H9 (cell line): ENCODE data around the gene ACP6. TPM values are rescaled to one million over a fixed set of nuclear protein-coding genes. Genes with fewer than 3 reads are reported as not detected.

ENCODE experiments used
- DNase-seq: peaks from one replicate; pipeline ENCODE4 v3.0.0-alpha.2; 2017
- H2AFZ ChIP-seq: one replicate; pipeline ENCODE4 v1.6.1; 2013; ENCODE audit warnings: mild to moderate bottlenecking, low read length, control low read depth, moderate library complexity
- H2AK5ac ChIP-seq: 2 replicates; pipeline ENCODE4 v1.6.1; 2013; ENCODE audit warnings: low read length, control low read depth, mixed read lengths; ENCODE audit not compliant: insufficient read length
- H2BK120ac ChIP-seq: one replicate; pipeline ENCODE4 v1.6.1; 2013; ENCODE audit warnings: low read depth, mild to moderate bottlenecking, low read length, control low read depth, inconsistent platforms; ENCODE audit not compliant: poor library complexity, severe bottlenecking
- H2BK12ac ChIP-seq: 2 replicates; pipeline ENCODE4 v1.6.1; 2013; ENCODE audit warnings: low read length, control low read depth, mixed read lengths, low read depth; ENCODE audit not compliant: insufficient read length
- H2BK15ac ChIP-seq: 2 replicates; pipeline ENCODE4 v1.6.1; 2013; ENCODE audit warnings: low read depth, low read length, control low read depth
- H2BK20ac ChIP-seq: one replicate; pipeline ENCODE4 v1.6.1; 2013; ENCODE audit warnings: low read depth, mild to moderate bottlenecking, low read length, control low read depth, inconsistent platforms; ENCODE audit not compliant: poor library complexity, severe bottlenecking
- H2BK5ac ChIP-seq: 2 replicates; pipeline ENCODE4 v1.6.1; 2013; ENCODE audit warnings: low read length, control low read depth, mixed read lengths; ENCODE audit not compliant: insufficient read length
- H3K14ac ChIP-seq: 2 replicates; pipeline ENCODE4 v1.6.1; 2013; ENCODE audit warnings: low read length, control low read depth; ENCODE audit not compliant: insufficient read depth
- H3K18ac ChIP-seq: 2 replicates; pipeline ENCODE4 v1.6.1; 2013; ENCODE audit warnings: low read depth, mild to moderate bottlenecking, mixed read lengths, low read length, control low read depth; ENCODE audit not compliant: insufficient read length
- H3K23ac ChIP-seq: 2 replicates; pipeline ENCODE4 v1.6.1; 2013; ENCODE audit warnings: low read length, control low read depth, mixed read lengths, low read depth; ENCODE audit not compliant: insufficient read length
- H3K23me2 ChIP-seq: 2 replicates; pipeline ENCODE4 v1.6.1; 2013; ENCODE audit warnings: low read depth, mild to moderate bottlenecking, mixed read lengths, low read length, control low read depth; ENCODE audit not compliant: insufficient read length, poor library complexity, severe bottlenecking
- H3K27ac ChIP-seq: 2 replicates; pipeline ENCODE4 v1.5.1; 2013; ENCODE audit warnings: low read length, control low read depth, mixed read lengths, low read depth; ENCODE audit not compliant: insufficient read length
- H3K27me3 ChIP-seq: 2 replicates; pipeline ENCODE4 v1.6.1; 2013; ENCODE audit warnings: low read length, control low read depth, inconsistent platforms; ENCODE audit not compliant: insufficient read depth
- H3K4ac ChIP-seq: 2 replicates; pipeline ENCODE4 v1.6.1; 2013; ENCODE audit warnings: low read depth, mild to moderate bottlenecking, control low read depth, inconsistent platforms, low read length, moderate library complexity
- H3K4me1 ChIP-seq: 2 replicates; pipeline ENCODE4 v1.6.1; 2013; ENCODE audit warnings: low read length, control low read depth, inconsistent platforms; ENCODE audit not compliant: insufficient read depth
- H3K4me2 ChIP-seq: 2 replicates; pipeline ENCODE4 v1.6.1; 2013; ENCODE audit warnings: low read length, control low read depth, mixed read lengths; ENCODE audit not compliant: insufficient read length, insufficient read depth
- H3K56ac ChIP-seq: 2 replicates; pipeline ENCODE4 v1.6.1; 2013; ENCODE audit warnings: low read depth, mild to moderate bottlenecking, mixed read lengths, low read length, control low read depth; ENCODE audit not compliant: insufficient read length
- H3K79me1 ChIP-seq: 2 replicates; pipeline ENCODE4 v1.6.1; 2013; ENCODE audit warnings: low read depth, mild to moderate bottlenecking, moderate library complexity, low read length, control low read depth, inconsistent platforms; ENCODE audit not compliant: insufficient read depth, poor library complexity, severe bottlenecking
- H3K79me2 ChIP-seq: 2 replicates; pipeline ENCODE4 v1.6.1; 2013; ENCODE audit warnings: low read length, control low read depth, inconsistent platforms; ENCODE audit not compliant: insufficient read depth
- H3K9ac ChIP-seq: 2 replicates; pipeline ENCODE4 v1.6.1; 2013; ENCODE audit warnings: low read length, control low read depth, mixed read lengths; ENCODE audit not compliant: insufficient read length; ENCODE audit errors: extremely low read depth
- H3K9me3 ChIP-seq: one replicate; pipeline ENCODE4 v1.6.1; 2013; ENCODE audit warnings: low read depth, low read length, inconsistent platforms; ENCODE audit not compliant: control insufficient read depth
- H3T11ph ChIP-seq: one replicate; pipeline ENCODE4 v1.6.1; 2013; ENCODE audit warnings: mild to moderate bottlenecking, low read length, control low read depth, inconsistent platforms
- H4K20me1 ChIP-seq: one replicate; pipeline ENCODE4 v1.6.1; 2013; ENCODE audit not compliant: control insufficient read depth, insufficient read length, insufficient read depth
- H4K5ac ChIP-seq: 2 replicates; pipeline ENCODE4 v1.6.1; 2013; ENCODE audit warnings: low read depth, mild to moderate bottlenecking, mixed read lengths, low read length, control low read depth; ENCODE audit not compliant: insufficient read length
- H4K8ac ChIP-seq: replicated peaks from 2 replicates; pipeline ENCODE4 v1.6.1; 2013; ENCODE audit warnings: low read length, control low read depth, mixed read lengths, low read depth; ENCODE audit not compliant: insufficient read length
- H4K91ac ChIP-seq: 2 replicates; pipeline ENCODE4 v1.6.1; 2013; ENCODE audit warnings: low read depth, mild to moderate bottlenecking, moderate library complexity, mixed read lengths, low read length, control low read depth; ENCODE audit not compliant: insufficient read length
- H3K27ac Mint-ChIP-seq, 3 experiments: 2 replicates in 2 of 3; 3 replicates in 1 of 3; pipeline ENCODE4 v1.8.0; 2020 to 2021; ENCODE audit warnings: mixed read lengths in 3 of 3, mild to moderate bottlenecking in 1 of 3, moderate library complexity in 1 of 3
- H3K27me3 Mint-ChIP-seq: 2 replicates; pipeline ENCODE4 v1.8.0; 2021; ENCODE audit warnings: low read depth, mild to moderate bottlenecking, moderate library complexity, mixed read lengths
- H3K36me3 Mint-ChIP-seq, 3 experiments: 2 replicates in 2 of 3; 3 replicates in 1 of 3; pipeline ENCODE4 v1.8.0; 2020 to 2021; ENCODE audit warnings: low read depth in 3 of 3, mixed read lengths in 3 of 3; ENCODE audit not compliant: insufficient read depth in 1 of 3
- H3K4me1 Mint-ChIP-seq, 2 experiments: 2 replicates each; pipeline ENCODE4 v1.8.0; 2020; ENCODE audit warnings: mixed read lengths in 2 of 2
- H3K4me3 Mint-ChIP-seq, 2 experiments: 2 replicates in 1 of 2; 3 replicates in 1 of 2; pipeline ENCODE4 v1.8.0; 2020 to 2021; ENCODE audit warnings: mild to moderate bottlenecking in 2 of 2, mixed read lengths in 2 of 2, moderate library complexity in 1 of 2
- H3K9me3 Mint-ChIP-seq, 2 experiments: 2 replicates in 1 of 2; 3 replicates in 1 of 2; pipeline ENCODE4 v1.8.0; 2020; ENCODE audit warnings: mild to moderate bottlenecking in 2 of 2, mixed read lengths in 2 of 2, moderate library complexity in 1 of 2
- CTCF ChIP-seq: fragments of 200-600 bp; sonication (generic); conservative IDR thresholded peaks from 3 replicates; pipeline ENCODE4 v1.8.0; 2021; ENCODE audit warnings: antibody characterized with exemption, mild to moderate bottlenecking
- WGBS: extraction: QIAGEN DNeasy Blood & Tissue Kit; methylation state at CpG from one replicate; pipeline ENCODE4 v1.1.7; 2013; ENCODE audit warnings: missing lambda C conversion rate, low lambda C conversion rate, mixed read lengths; ENCODE audit not compliant: insufficient read length; ENCODE audit errors: extremely low coverage; 5-methylcytosine and 5-hydroxymethylcytosine counted together
- total RNA-seq: library from RNA; stranded (reverse); gene quantifications from 2 replicates; pipeline ENCODE4 v1.2.1, GENCODE V29; 2021

The ACP6 gene
- total RNA-seq, 1 experiment from 2014 or later, result 17.1 TPM

- TF ChIP-seq CTCF, result no peak
Measured at GRCh38 chr1:147717051-147717705, 46.9 kb upstream of the ACP6 start.

More at GRCh38 chr1:147717051-147717705, 46.9 kb upstream of the ACP6 start:
- Histone ChIP-seq H4K8ac (no peak overlapping the region), H4K5ac (no peak overlapping the region), H3K4me1 (no peaks in the 10 kb centered on the region), H3K9ac (no peak overlapping the region), H3K27me3 (peaks cover 3% of the 10 kb centered on the region; the same call in 1 of the 2 replicates), H2BK120ac (no peak overlapping the region), H3K23me2 (no peaks in the 10 kb centered on the region), H2AK5ac (no peak overlapping the region), H4K20me1 (no peaks in the 10 kb centered on the region), H2BK12ac (no peak overlapping the region), H3K56ac (no peak overlapping the region), H3K9me3 (peaks cover 4% of the 10 kb centered on the region), H2BK15ac (no peak overlapping the region), H3K27ac (no peak overlapping the region), H2BK5ac (no peak overlapping the region), H4K91ac (no peak overlapping the region), H3K4me2 (no peak overlapping the region), H3T11ph (no peak overlapping the region), H2AFZ (no peak overlapping the region), H3K4ac (no peak overlapping the region), H3K79me1 (no peaks in the 10 kb centered on the region), H3K14ac (no peak overlapping the region), H3K79me2 (no peaks in the 10 kb centered on the region), H2BK20ac (no peak overlapping the region), H3K18ac (no peak overlapping the region), H3K23ac (no peak overlapping the region)
- no peak for DNase-seq
- Mint-ChIP-seq H3K9me3 (peaks cover 11% of the 10 kb centered on the region in 2 experiments), H3K4me1 (peaks cover 11 to 13% of the 10 kb centered on the region in 2 experiments), H3K36me3 (peaks cover 2 to 6% (median 3%) of the 10 kb centered on the region in 3 experiments; a peak in 3 of 7 replicates), H3K27ac (no peak overlapping the region), H3K4me3 (no peak overlapping the region), H3K27me3 (no peaks in the 10 kb centered on the region)
- no CpG with 5 or more reads among the region's 6 CpGs for WGBS
